ENCODE measurements around the gene METTL14.
"Not testable (repeated sequence)": the region's sequence is repeated elsewhere in the genome, so short reads cannot be mapped to it uniquely, and the experiment has no call there.

Gene METTL14

GRCh38 chr4:118684873-118685811 is at the start of gene METTL14:
TSS of gene METTL14 (plus strand) at chr4:118685392. CDS start at chr4:118685535, 143 bp downstream.
- H3K4me3 ChIP-seq (ENCODE audit: low read length) = peak within 1 kb of the TSS; percentile 72
- TF ChIP-seq CTCF (conservative IDR thresholded peaks at IDR 0.05; ENCODE audit: low read depth, low read length) = no peak
- peak; percentile 61 for DNase-seq (ENCODE audit: low read depth)

- not testable (repeated sequence) for H3K4me3 ChIP-seq (ENCODE audit: low read length); DNase-seq (ENCODE audit: low read depth)
These were observed 49.1 kb upstream of the METTL14 start for GRCh38 chr4:118636126-118636525.

- not testable (repeated sequence) for DNase-seq (ENCODE audit: low read depth); H3K4me3 ChIP-seq (ENCODE audit: low read length)
- peak; percentile 43 for TF ChIP-seq CTCF (conservative IDR thresholded peaks at IDR 0.05; ENCODE audit: low read depth, low read length)
These were observed 20.5 kb upstream of the METTL14 start for GRCh38 chr4:118664665-118665064.

GRCh38 chr4:118669220-118669619 is 16.0 kb upstream of the METTL14 start:
- not testable (repeated sequence) for H3K4me3 ChIP-seq (ENCODE audit: low read length)
- peak; percentile 37 for DNase-seq (ENCODE audit: low read depth)

- not testable (repeated sequence) for DNase-seq (ENCODE audit: low read depth)
These were observed 14.2 kb upstream of the METTL14 start for GRCh38 chr4:118670968-118671367.

GRCh38 chr4:118676128-118676527 is 9.1 kb upstream of the METTL14 start:
- DNase-seq (ENCODE audit: low read depth) = no peak
- peak; percentile 21 for TF ChIP-seq CTCF (conservative IDR thresholded peaks at IDR 0.05; ENCODE audit: low read depth, low read length)
- H3K4me3 ChIP-seq (ENCODE audit: low read length) = no peak overlapping the region

More at GRCh38 chr4:118670968-118671367, 14.2 kb upstream of the METTL14 start:
- H3K4me3 ChIP-seq (ENCODE audit: low read length) = not testable (repeated sequence)

- no peak for TF ChIP-seq CTCF (conservative IDR thresholded peaks at IDR 0.05; ENCODE audit: low read depth, low read length)
- H3K4me3 ChIP-seq (ENCODE audit: low read length) = no peak overlapping the region
- DNase-seq (ENCODE audit: low read depth) = no peak
These were observed 4.4 kb upstream of the METTL14 start for GRCh38 chr4:118680808-118681207.

GRCh38 chr4:118682928-118683327 is 2.3 kb upstream of the METTL14 start:
- no peak for DNase-seq (ENCODE audit: low read depth)
- no peak overlapping the region for H3K4me3 ChIP-seq (ENCODE audit: low read length)
- peak; percentile 58 for TF ChIP-seq CTCF (conservative IDR thresholded peaks at IDR 0.05; ENCODE audit: low read depth, low read length)
